Fibroblast of mammary gland (primary cell): ENCODE measurements around the gene POU3F2.

Source experiments
- DNase-seq: peaks from one replicate; pipeline ENCODE4 v3.0.0-alpha.2; 2010; ENCODE audit warnings: low read depth
- H3K4me3 ChIP-seq: 2 replicates; pipeline ENCODE4 v1.5.1; 2011; ENCODE audit warnings: low read depth, mild to moderate bottlenecking, low read length, moderate library complexity; ENCODE audit not compliant: control insufficient read depth
- CTCF ChIP-seq: conservative IDR thresholded peaks from 2 replicates; pipeline ENCODE4 v1.5.1; 2011; ENCODE audit warnings: low read depth, low read length, inconsistent platforms; ENCODE audit not compliant: control insufficient read depth, insufficient read depth

Gene POU3F2

GRCh38 chr6:98845211-98846020 is 11.0 kb downstream of the POU3F2 start:
- TF ChIP-seq CTCF, result peak; percentile 92
- no peak overlapping the region for H3K4me3 ChIP-seq
- peak; percentile 79 for DNase-seq

DNA sequence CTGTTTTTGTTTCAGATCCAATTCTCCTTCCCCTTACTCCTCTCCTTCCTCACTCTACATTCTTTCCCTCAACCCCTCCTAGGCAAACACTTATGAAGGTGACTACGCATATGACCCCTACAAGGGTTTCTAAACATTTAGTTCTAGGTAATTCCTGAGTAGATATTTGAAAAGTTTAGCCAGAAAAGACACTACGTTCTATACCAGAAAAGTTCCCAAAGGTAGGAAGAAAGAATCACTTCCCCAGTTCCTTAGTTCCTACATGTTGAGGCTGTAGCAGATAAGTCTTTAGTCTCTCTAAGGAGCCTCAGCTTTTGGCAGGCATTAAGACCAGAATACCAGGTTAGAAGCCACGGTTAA is 11.6 kb downstream of the POU3F2 start:
- no peak overlapping the region for H3K4me3 ChIP-seq
- DNase-seq, result no peak
- TF ChIP-seq CTCF, result no peak

GRCh38 chr6:98847416-98847778 is 13.0 kb downstream of the POU3F2 start:
- TF ChIP-seq CTCF, result no peak
- no peak overlapping the region for H3K4me3 ChIP-seq

DNA sequence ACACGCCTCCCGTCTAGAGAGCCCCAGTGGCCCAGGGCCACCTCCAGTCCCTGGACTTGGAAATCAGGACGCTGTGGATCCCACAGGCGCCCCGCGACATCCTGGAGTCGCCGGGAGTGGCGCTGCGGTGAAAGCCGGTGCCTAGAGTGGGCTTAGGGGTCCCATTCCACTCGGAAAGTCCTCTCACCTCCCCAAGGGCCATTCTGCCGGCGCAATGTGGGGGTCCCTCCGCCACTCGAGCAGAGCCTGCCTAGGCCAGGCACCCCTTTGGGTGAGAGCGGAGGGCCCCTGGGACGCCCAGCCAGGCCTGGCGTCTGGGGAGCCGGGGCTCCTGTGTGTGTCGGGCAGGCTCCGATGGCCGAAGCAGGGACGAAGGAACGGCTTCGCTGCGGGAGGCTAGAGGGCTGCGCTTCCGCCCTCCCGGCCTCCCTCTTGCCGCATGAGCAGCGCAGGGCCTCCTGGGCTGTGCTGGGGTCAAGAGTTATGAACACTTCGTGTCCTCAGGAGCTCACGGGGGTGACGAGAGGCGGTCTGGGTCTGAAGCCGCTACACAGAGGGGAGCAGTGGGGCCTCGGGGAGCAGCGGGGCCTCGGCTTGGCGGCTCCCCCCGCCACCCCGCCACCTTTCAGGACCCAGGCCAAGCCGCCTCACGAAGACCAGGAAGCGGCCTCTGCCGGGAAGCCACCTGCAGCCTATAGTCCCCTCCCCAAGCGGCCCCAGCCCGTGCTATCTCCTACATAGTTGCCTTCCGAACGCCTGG is 13.6 kb downstream of the POU3F2 start:
- DNase-seq, result no peak
- H3K4me3 ChIP-seq, result no peak overlapping the region
- no peak for TF ChIP-seq CTCF

More at GRCh38 chr6:98847416-98847778, 13.0 kb downstream of the POU3F2 start:
- no peak for DNase-seq

GRCh38 chr6:98848539-98849242 is 14.3 kb downstream of the POU3F2 start:
- TF ChIP-seq CTCF, result no peak
- no peak overlapping the region for H3K4me3 ChIP-seq
- no peak for DNase-seq

GRCh38 chr6:98864497-98864896 is 30.1 kb downstream of the POU3F2 start:
- TF ChIP-seq CTCF, result no peak
- no peak for DNase-seq
- H3K4me3 ChIP-seq, result no peak overlapping the region
